Measurements from ENCODE around the gene CX3CR1. TPM values are rescaled to one million over a fixed set of nuclear protein-coding genes. Genes with fewer than 3 reads are reported as not detected.

Gene CX3CR1
- total RNA-seq, 1 donor from 2014 or later, result 0.21 TPM

DNA sequence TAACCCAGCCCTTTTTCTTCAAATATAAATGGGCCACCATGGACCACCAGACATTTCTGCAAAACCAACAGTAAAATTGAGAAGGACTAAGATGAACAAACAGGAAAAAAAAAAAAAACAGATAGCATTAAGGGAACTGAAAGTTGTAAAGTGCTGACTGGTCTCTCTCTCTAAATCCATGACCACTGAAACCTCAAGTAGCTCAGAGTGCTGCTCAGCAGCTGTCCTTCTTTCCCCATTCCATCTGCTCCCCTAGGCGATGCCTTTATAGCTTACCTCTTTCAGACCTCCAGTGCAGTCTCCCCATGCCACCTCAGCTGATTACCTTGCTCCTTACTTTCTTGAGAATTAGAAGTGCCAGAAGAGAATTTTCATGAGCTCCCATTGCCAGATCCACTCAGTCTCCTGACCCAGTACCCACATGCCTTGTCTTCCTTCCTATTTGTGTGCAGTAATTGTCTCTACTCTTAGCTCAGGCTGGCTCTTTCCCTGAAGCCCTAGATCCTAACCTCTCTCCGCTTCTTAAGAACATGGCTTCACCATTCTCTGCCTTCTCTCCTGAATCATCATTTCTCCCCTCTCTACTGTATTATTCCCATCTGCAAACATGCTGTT is 63.6 kb downstream of the CX3CR1 start:
- peaks cover 34% of the 10 kb centered on the region for H3K4me1 Mint-ChIP-seq
- H3K4me3 Mint-ChIP-seq, result peak overlapping the region; percentile 9
- H3K27me3 Mint-ChIP-seq, result peaks cover 25% of the 10 kb centered on the region
- H3K36me3 Mint-ChIP-seq (ENCODE audit: low read depth), result no peaks in the 10 kb centered on the region
- no peaks in the 10 kb centered on the region for H3K9me3 Mint-ChIP-seq
- peak overlapping the region; percentile 9 for H3K27ac Mint-ChIP-seq
- DNase-seq, result no peak
- intact Hi-C loops (cut with micrococcal nuclease), result no loop called here

DNA sequence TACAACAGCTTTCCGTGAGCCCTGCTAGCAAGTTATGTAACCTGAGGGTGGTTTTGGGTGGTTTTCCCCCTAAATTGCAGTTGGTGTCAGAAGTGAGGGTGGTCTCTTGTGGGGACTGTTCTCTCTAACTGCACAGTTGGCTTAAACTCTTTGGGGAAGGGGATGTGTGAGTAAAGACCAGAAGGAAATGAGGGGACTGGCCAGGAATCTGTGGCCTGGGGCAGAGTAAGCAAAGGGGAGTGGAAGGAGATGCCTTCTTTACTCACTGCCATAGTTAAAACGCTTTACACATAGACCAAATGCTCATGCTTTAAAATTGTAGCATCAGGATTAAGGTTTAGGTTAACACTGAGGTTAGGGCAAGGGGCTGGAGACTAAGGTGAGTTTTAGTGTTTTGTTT is 66.2 kb downstream of the CX3CR1 start:
- intact Hi-C loops (cut with micrococcal nuclease), result no loop called here
- Mint-ChIP-seq H3K9me3 (no peaks in the 10 kb centered on the region), H3K36me3 (ENCODE audit: low read depth) (peaks cover 2% of the 10 kb centered on the region), H3K4me1 (peaks cover 27% of the 10 kb centered on the region), H3K4me3 (no peak overlapping the region), H3K27ac (no peak overlapping the region), H3K27me3 (peaks cover 20% of the 10 kb centered on the region)
- DNase-seq, result no peak

Other genes with a start within 250 kb of the CX3CR1 start
- gene SCN11A, start 228.1 kb downstream of the CX3CR1 start, total RNA-seq, result not detected in 2 replicates
- gene WDR48, start 228.0 kb downstream of the CX3CR1 start, total RNA-seq, result 35.4 and 40.5 TPM in 2 replicates
- gene GORASP1, start 172.4 kb downstream of the CX3CR1 start, total RNA-seq, result 31.5 and 32.1 TPM in 2 replicates
- gene TTC21A, start 172.4 kb downstream of the CX3CR1 start, total RNA-seq, result 0.54 and 0.89 TPM in 2 replicates
- 40.5 and 43.1 TPM in 2 replicates for gene CSRNP1, start 126.4 kb downstream of the CX3CR1 start, total RNA-seq
- gene XIRP1, start 87.4 kb downstream of the CX3CR1 start, total RNA-seq, result 2.7 and 2.9 TPM in 2 replicates
- 5.7 and 7.5 TPM in 2 replicates for gene CCR8, start 49.7 kb upstream of the CX3CR1 start, total RNA-seq
- 37.8 and 38.2 TPM in 2 replicates for gene SLC25A38, start 103.3 kb upstream of the CX3CR1 start, total RNA-seq
- 1,932 and 1,935 TPM in 2 replicates for gene RPSA, start 126.7 kb upstream of the CX3CR1 start, total RNA-seq
- not detected in 2 replicates for gene MOBP, start 187.6 kb upstream of the CX3CR1 start, total RNA-seq

All from activated CD4-positive, alpha-beta T cell treated with anti-CD3 and anti-CD28 coated beads, Interleukin-2, amount 10 ng/mL, durations not matched to agents 24 days and 14 days (primary cell).